HG03095 (cell line): ENCODE data around the gene TMEM234.

Experiments
- ATAC-seq: cut with Tn5 transposase; IDR thresholded peaks from one replicate; pipeline ENCODE4 v1.9.1; 2021; ENCODE audit warnings: moderate library complexity; ENCODE audit not compliant: unreplicated experiment

TMEM234 gene

DNA sequence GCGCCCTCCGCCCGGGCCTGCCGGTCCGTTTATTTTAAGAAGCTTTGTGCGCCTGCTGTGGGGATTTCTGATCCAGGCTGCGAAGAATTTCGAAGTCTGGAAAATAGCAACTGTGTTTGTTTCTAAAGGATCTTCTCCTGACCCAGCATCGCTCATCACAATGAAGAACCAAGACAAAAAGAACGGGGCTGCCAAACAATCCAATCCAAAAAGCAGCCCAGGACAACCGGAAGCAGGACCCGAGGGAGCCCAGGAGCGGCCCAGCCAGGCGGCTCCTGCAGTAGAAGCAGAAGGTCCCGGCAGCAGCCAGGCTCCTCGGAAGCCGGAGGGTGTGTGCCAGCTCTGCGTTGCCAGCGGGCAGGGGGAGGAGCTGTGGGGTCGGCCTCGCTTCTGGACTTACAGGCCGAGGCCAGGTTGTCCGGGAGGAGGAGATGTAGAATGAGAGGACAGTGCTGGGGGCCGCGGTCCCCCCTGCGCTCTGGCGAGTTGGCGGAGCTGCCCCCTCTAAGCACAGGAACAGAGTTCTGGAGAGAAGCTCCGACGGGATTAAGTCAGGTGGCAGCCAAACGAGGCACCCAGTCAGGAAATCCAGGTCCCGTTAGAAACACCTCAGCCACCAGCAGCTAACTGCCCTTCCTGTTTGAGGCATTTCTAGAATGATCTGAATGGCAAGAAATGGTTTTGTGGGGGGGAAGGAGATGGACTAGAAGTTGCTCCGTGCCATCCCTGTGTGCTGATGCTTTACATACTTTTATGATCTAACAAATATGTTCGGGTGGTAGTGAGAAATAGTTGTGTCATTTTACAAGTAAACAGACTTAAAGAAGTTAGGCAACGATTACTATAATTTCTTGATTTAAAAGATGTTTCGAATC is 41.7 kb downstream of the TMEM234 start:
- ATAC-seq, result no peak

DNA sequence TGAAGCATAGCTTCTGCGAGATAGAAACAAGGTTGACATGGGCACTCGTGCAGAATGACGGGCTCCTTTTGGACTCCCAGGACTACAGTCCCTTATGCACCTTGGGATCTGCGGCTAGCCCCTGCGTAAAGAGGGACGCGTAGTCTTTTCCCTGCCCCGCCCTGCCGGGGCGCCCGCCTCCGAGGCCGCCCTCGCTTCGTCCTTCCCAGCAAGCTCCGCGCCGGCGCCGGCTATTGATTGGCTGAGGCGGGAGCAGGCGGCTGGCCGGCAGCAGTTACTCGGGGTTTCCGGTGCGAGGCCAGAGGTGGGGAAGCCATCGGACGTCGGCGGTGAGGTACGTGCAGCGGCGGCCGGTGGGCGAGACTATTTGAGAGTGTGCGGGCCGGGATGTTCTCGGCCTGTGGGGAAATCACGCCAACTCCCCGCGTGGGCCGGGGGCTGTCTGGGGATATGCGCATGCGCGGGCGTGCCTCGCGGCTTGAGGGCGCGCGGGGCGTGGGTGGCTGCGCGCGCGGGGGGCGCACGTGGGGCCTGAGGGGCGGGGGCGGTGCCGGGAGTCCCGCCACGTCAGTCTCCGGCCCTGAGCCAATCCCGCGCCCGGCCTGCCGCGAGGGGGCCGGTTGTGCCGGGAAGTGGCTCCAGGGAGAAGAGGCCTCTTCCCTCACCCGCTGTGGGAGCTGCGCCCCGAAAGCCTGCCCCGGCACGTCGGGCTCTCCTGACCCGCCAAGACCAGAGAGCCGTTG is 42.5 kb downstream of the TMEM234 start, which contains the start of gene TXLNA:
Gene TXLNA, plus strand, starts transcription at position 233 of the 743 bp plus-strand sequence. CDS start 671 bp downstream, outside the sequence.
- ATAC-seq, result peak; percentile 77

DNA sequence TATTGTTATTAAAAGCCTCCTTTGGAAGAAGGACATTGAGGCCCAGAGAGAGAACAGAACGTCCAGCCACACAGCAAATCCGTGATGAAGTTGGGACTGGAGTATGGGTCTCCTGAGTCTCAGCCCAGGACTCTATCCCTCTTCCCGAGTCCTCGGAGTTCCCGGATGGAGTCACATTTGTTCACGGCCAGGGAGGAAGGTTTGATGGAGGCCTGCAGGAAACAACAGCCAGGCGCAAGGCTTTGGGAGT is 43.0 kb downstream of the TMEM234 start:
- ATAC-seq, result no peak

DNA sequence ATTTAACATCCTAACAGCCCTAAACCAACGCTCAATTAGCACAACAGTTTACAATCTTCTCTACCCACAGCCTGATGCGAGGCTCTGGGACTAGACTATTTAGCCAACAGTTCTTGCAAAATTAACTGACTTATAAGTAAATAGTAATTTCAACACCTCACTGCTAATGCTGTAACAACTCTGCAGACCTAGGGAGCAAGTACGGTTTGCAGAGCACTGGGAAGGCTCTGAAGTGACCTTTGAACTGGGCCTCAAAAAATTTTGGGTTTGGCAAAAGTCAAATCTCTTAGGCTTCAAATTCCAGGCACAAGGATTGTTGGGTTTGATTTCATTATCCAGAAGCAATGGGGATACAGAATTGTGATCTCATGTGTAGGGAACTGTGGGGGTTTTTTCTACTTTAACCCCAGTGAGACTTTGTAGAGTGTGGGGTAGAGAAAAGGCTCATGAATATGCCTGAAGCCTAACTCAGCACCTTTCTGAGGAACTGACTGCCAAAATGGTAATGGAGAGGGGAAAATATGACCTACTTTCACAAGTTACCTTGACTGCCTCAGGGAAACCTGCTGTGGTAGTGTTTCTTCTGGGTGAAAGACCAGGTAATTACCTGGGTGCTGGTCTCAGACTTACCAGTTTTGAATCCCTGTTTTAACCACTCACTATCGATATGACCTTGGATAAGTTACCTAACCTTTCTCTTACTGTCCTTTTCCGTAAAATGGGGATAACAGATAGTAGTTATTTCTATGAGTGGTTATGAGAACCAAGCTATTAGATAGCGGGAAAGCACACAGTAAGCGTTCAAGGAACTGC is 43.6 kb downstream of the TMEM234 start:
- ATAC-seq, result no peak

DNA sequence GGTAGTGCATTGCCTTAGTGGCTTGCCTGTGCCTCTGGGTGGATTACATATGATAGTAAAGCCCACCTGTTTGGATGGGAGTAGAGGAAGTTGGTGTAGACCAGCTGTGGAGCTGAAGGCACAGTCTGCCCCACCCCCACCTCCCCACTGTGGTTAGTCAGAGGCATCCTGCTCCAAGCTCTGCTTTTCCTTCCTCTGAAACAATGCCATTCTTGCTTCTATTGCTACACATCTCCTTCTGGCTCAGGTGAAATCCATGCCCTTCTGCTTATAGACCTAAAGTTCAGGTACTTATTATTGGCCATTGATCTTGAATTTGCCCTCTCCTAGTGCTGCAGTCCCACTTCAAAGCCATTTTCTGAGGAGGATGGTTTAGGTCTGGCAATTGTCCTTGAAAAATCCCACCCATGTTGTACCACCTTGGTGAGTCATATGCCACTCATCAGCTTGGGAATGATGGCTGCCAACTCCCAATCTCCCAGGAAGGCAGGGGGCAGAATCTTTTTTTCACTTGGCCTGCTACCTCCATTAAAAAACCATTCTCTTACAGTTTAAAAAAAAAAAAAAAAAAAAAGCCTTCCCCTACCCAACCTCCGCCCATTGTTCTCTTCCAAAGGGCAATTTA is 49.4 kb downstream of the TMEM234 start:
- no peak for ATAC-seq

DNA sequence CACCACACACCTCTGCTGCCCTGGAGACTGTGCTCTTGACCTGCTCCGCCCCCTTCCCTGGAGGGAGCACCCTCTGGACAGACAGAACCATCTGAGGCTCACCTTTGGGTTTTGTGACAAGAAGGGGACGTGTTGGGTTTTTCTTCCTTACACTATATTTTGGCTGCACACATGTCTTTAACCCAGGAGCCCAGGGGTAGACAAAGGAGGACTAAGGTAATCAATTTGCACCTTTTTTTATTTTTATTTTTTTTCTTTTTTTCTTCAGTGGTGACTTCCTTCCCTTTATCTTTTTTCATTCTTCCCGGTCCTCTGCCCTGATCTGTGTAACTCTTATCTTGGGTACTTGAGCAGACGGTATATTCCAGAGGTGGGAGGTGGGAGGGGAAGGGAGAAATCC is 51.2 kb downstream of the TMEM234 start:
- ATAC-seq, result no peak
